ENCODE results near the gene TXK. TPM values are rescaled to one million over a fixed set of nuclear protein-coding genes. Genes with fewer than 3 reads are reported as not detected.
A peak's percentile ranks its signal among the peaks of the same experiment; 100 is the strongest.
"Not testable (repeated sequence)": the region's sequence is repeated elsewhere in the genome, so short reads cannot be mapped to it uniquely, and the experiment has no call there.

Gene TXK
- total RNA-seq (2014; rRNA removed; shearing (Covaris generic)): 0.23 and 0.36 TPM in 2 replicates

DNA sequence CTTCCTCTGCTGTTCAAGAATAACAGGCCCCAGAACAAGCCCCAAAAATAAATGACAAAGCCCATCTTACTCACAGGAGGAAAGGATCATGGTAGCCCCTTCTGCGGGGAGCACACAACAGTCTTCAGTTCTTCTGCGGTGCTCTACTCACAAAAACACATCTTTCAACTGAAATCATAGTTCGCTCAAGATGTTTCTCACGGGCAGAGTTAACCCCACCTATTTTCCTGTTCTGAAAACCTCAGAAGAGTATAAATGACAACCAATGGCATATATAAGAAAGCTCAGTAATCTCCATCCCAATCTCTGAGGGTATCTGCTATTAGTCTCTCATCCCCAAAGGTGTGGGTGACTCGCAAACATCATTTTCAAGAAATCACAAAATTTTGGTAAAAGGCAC, at the start of gene TXK:
TSS of gene TXK (minus strand) at position 170 of the 400 bp plus-strand sequence. CDS start at position 90, 80 bp downstream.
- no peak for DNase-seq (ENCODE audit: low read depth)

GRCh38 chr4:48180234-48180633, 46.2 kb upstream of the TXK start:
- no peak for DNase-seq (ENCODE audit: low read depth)

DNA sequence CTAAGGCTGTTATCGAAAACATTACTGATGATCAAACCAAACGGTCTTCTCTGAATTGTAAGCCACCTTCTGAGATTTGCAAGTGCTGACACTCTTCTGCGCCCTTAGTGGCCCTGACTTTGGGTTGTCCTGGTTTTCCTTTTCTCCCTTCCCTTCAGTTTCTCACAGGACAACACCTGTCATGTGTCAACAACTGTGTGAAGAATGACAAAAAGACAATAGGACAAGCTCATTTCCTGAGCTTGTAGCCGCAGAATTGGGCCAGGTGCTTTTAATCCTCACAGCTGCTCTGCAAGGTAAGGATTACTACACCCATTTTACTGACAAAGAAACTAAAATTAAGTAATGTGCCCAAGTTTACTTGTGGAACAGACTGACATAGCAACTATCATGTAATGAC, 44.9 kb upstream of the TXK start:
- DNase-seq (ENCODE audit: low read depth): no peak

- DNase-seq (ENCODE audit: low read depth): peak; percentile 15
These were observed 41.8 kb upstream of the TXK start for GRCh38 chr4:48175806-48176205.

GRCh38 chr4:48175328-48175727, 41.3 kb upstream of the TXK start:
- no peak for DNase-seq (ENCODE audit: low read depth)

GRCh38 chr4:48173056-48173991, 39.3 kb upstream of the TXK start:
- DNase-seq (ENCODE audit: low read depth): peak; percentile 76

GRCh38 chr4:48172651-48173050, 38.6 kb upstream of the TXK start:
- DNase-seq (ENCODE audit: low read depth): no peak

- no peak for DNase-seq (ENCODE audit: low read depth)
These were observed 35.6 kb upstream of the TXK start for GRCh38 chr4:48169636-48170035.

DNA sequence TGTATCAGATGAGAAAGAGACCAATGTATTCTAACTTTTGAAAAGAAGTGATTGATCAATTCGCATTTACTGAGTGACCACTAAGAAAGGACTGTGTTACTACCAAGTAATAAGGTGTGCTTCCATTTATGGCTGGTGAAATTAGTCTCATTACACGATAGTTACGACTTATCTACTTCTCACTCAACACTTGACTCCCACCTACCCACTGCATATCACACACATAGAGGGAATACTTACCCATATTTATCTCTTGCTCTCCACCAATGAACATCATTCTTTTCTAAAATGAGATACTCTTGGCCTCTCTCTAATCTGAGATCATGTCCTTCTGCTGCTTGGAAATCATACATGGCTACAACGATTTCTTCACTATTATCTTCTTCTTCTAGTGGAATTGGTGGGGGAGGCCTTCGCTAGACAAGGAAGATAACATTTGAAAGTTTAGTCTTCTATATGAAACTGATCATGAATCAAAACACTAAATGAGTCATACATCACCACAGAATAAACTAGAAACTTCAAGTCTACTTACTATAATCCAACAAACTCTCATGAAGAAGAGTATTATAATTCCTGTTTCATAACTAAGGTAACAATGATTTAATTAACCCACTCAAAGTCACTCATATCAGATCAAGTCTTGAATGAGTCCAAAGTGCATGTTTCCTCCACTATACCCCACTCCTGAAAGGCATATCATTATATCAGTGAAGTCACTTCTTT, 33.7 kb upstream of the TXK start:
- DNase-seq (ENCODE audit: low read depth): no peak

DNA sequence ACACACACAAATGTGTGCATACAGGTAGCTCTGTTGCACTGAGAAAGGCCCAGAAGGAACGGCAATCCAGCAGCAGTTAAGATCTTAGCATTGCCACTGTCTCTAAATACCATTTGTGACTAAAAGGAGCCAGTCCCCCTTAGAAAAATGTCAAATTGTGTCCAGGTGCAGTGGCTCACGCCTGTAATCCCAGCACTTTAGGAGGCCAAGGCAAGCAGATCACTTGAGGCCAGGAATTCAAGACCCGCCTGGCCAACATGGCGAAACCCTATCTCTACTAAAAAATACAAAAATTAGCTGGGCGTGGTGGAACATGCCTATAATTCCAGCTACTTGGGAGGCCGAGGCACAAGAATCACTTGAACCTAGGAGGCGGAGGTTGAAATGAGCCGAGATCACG, 30.5 kb upstream of the TXK start:
- DNase-seq (ENCODE audit: low read depth): not testable (repeated sequence)

DNA sequence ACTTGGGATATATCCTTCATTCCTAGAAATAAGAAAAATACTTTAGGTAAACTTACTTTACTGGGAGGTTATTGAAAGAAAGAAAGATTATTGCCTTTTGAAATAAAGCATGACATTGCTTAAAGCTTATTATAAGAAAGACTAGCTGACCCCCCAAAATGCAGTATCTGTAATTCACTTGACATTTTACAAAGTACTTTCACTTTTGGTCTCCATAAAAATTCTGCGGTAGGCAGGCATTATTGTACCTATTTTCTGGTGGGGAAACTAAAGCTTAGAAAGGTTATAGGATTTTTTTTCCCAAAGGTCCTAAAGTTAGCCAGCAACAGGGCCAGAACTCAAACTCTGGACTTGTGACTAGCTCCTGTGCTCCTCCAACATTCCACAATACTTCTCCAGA, 29.7 kb upstream of the TXK start:
- DNase-seq (ENCODE audit: low read depth): no peak

GRCh38 chr4:48162162-48162561, 28.1 kb upstream of the TXK start:
- DNase-seq (ENCODE audit: low read depth): no peak

DNA sequence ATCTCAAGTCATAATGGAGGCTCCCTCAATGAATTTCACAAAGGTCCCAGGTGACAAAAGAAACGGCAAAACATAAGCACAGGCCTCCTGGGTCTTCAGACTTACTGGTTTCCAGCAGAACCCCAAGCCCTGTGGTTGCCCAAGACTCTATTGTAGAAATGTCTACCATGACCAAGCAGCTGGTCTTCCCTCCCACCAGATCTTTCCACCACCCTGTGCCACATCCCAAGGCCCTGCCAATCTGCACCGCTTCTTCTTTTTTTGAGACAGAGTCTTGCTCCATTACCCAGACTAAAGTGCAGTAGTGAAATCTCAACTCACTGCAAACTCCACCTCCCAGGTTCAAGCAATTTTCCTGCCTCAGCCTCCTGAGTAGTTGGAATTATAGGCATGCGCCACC, 23.2 kb upstream of the TXK start:
- DNase-seq (ENCODE audit: low read depth): no peak

GRCh38 chr4:48156423-48156822, 22.4 kb upstream of the TXK start:
- DNase-seq (ENCODE audit: low read depth): no peak

DNA sequence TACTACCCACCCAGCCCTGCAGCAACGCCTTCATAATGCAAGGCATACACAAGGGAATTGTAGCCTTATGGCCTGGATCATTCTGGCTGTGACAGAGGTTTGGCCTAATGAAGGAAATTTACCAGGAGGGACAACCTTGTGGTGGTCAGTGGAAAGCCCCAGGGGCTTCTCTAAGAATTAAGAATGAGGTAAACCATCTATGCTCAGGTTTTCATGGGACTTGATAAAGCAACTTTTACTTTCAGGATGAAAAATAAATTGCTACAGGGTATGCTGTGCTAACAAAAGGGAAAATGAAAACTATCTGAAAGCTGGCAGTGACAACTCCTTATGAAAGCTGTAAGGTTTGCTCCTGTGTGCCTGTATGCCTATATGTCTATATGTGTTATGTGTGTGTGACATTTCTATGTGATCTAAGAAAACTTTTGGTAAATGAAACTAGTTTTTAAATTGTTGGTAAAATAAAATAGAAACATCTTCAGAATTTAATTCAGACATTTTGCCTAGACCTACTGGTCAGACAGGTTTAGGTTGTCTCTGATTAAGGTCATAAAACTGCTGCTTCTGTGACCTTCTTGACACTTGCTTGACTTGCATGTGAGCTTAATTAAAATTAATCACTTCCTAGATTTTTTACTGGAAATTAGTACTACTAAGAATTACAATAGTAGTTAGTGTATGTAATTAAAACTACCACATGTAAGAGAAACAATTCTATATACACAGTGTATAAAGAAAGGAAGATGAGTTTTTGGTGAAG, 19.9 kb upstream of the TXK start:
- DNase-seq (ENCODE audit: low read depth): no peak

DNA sequence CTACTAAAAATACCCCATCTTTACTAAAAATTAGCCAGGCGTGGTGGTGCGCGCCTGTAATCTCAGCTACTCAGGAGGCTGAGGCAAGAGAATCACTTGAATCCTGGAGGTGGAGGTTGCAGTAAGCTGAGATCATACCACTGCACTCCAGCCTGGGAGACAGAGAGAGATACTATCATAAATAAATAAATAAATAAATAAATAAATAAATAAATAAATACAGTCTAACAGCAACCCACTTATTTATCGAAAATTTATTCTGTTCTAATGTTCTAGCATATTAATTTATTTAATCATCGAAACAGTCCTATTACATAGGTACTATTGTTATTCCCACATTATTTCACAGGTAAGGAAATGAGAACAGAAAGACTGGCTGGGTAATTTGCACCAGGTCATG, 18.2 kb upstream of the TXK start:
- no peak for DNase-seq (ENCODE audit: low read depth)

- no peak for DNase-seq (ENCODE audit: low read depth)
These were observed 15.8 kb upstream of the TXK start for GRCh38 chr4:48149827-48150370.

- DNase-seq (ENCODE audit: low read depth): no peak
These were observed 13.6 kb upstream of the TXK start for GRCh38 chr4:48147621-48148020.

DNA sequence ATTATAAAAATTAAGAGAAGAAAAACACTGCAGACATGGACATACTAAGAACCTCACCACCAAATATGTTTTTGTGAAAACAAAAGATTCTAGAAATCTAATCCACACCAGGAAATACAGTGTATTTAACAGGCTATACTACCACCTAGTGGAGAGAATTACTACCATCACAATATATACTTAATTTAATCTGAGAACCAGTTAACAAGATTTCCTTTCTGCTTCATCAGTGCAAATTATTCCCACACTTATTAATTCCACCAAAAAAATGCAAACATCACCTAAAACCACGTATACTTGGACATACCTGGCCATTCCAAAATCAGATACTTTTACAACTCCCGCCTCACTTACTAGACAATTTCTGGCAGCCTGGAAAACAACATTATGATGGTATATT, 7.0 kb upstream of the TXK start:
- no peak for DNase-seq (ENCODE audit: low read depth)

GRCh38 chr4:48139691-48140090, 5.6 kb upstream of the TXK start:
- no peak for DNase-seq (ENCODE audit: low read depth)

DNA sequence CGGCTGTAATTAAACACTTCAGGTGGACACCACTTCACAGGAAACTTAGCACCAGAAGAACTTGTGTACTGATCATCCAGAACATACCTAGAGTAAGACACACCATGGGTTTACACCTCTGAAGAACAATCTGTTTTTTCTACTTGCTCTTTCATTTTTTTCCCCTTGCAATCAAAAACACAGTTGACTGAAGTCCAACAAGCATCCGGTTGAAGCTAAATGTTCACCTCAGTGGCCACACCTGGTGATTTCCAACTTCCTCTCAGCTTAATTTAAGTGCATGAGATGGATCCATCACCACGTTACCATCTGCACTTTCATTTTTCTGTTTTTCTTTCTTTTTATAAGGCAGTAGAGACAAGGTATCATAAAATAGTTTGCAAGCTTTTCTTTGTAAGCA, 4.9 kb upstream of the TXK start:
- no peak for DNase-seq (ENCODE audit: low read depth)

DNA sequence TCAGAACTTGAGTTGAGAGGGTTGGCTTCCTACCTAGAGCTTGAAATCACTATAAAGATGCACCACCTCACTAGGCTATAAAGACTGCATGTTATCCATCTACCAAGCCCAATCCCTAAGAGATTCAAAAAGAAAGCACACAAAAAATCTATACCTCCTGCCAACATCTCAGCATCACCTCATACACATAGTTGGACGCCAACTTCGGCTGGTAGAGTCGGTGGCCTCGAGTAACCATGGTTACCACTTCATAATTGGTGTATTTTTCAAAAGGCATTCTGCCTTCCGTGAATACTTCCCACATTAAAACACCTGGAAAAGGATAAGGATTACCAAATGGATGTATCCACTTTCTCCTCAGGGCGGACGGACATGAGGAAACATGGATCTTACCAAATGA, 4.5 kb upstream of the TXK start:
- DNase-seq (ENCODE audit: low read depth): no peak

Data from Daoy (cell line).